Subcutaneous adipose tissue (tissue), 4 donors: Measurements from ENCODE around the gene SYTL3. TPM values are rescaled to one million over a fixed set of nuclear protein-coding genes. Genes with fewer than 3 reads are reported as not detected.

Experiments used
- CTCF ChIP-seq: fragments of 450-650 bp; IDR thresholded peaks from one replicate; pipeline ENCODE4 v1.5.1; 2016; ENCODE audit warnings: low read depth, mild to moderate bottlenecking, control low read depth, antibody characterized with exemption, moderate library complexity
- total RNA-seq, 4 donors: library from RNA; depleted of rRNA; stranded (reverse); fragments of >200 nt; gene quantifications; one replicate each; pipeline ENCODE4 v1.1.0, GENCODE V29; 2016

SYTL3 gene
- total RNA-seq, 4 donors from 2014 or later = 1.3 to 18.2 (median 6.3) TPM

- no peak for TF ChIP-seq CTCF
These were observed 146.5 kb downstream of the SYTL3 start for GRCh38 chr6:158796353-158796752.

GRCh38 chr6:158797331-158798310 is 147.8 kb downstream of the SYTL3 start:
- TF ChIP-seq CTCF = no peak

- no peak for TF ChIP-seq CTCF
These were observed 148.5 kb downstream of the SYTL3 start for GRCh38 chr6:158798311-158798710.

GRCh38 chr6:158799051-158799792 is 149.4 kb downstream of the SYTL3 start:
- no peak for TF ChIP-seq CTCF

- no peak for TF ChIP-seq CTCF
These were observed 151.9 kb downstream of the SYTL3 start for GRCh38 chr6:158801655-158802294.

GRCh38 chr6:158803733-158804143 is 153.9 kb downstream of the SYTL3 start:
- TF ChIP-seq CTCF = no peak
